Stomach (tissue), 9 donors: Measurements from ENCODE around the gene SYS1. TPM values are rescaled to one million over a fixed set of nuclear protein-coding genes. Genes with fewer than 3 reads are reported as not detected.
A peak's percentile ranks its signal among the peaks of the same experiment; 100 is the strongest.

Experiments used
- DNase-seq, 2 donors: peaks; one replicate each; pipeline versions ENCODE4 v3.0.0 to v3.0.0-alpha.2; 2013 to 2019
- H3K27ac ChIP-seq, 5 donors: fragments of 200-600 bp in 4 of 5; sonication (generic) in 4 of 5; one replicate each; pipeline ENCODE4 v1.5.1; 2013 to 2019; ENCODE audit warnings: mild to moderate bottlenecking in 1 of 5, moderate library complexity in 1 of 5
- H3K27me3 ChIP-seq, 3 donors: fragments of 200-600 bp; sonication (generic); one replicate each; pipeline ENCODE4 v1.5.1; 2017 to 2019; ENCODE audit warnings: mixed run types in 1 of 3
- H3K36me3 ChIP-seq, 4 donors: fragments of 200-600 bp; sonication (generic); 1 replicate in 3 of 4; 2 replicates in 1 of 4; pipeline ENCODE4 v1.5.1; 2016 to 2019
- H3K4me1 ChIP-seq, 4 donors: fragments of 200-600 bp; sonication (generic); one replicate each; pipeline ENCODE4 v1.5.1; 2016 to 2019
- H3K4me3 ChIP-seq, 4 donors: fragments of 200-600 bp; sonication (generic) in 3 of 4; one replicate each; pipeline ENCODE4 v1.5.1; 2016 to 2019; ENCODE audit warnings: mild to moderate bottlenecking in 1 of 4
- H3K9me3 ChIP-seq, 4 donors: fragments of 200-600 bp; sonication (generic); one replicate each; pipeline ENCODE4 v1.5.1; 2016 to 2019
- CTCF ChIP-seq, 7 experiments: fragments of 450-650 bp in 4 of 7; fragments of 200-600 bp in 3 of 7; sonication (generic) in 3 of 7; IDR thresholded peaks; one replicate each; pipeline ENCODE4 v1.5.1; 2016 to 2019; ENCODE audit warnings: antibody characterized with exemption in 7 of 7, control low read depth in 2 of 7, mild to moderate bottlenecking in 1 of 7
- EP300 ChIP-seq: sonication (generic); formaldehyde crosslinking; IDR thresholded peaks from one replicate; pipeline ENCODE4 v1.6.1; 2017; ENCODE audit warnings: antibody characterized with exemption
- POLR2A ChIP-seq, 4 donors: fragments of 450-650 bp; IDR thresholded peaks; one replicate each; pipeline ENCODE4 v1.6.1; 2016; ENCODE audit warnings: antibody characterized with exemption in 4 of 4, control low read depth in 2 of 4, mild to moderate bottlenecking in 1 of 4, moderate library complexity in 1 of 4
- POLR2AphosphoS5 ChIP-seq, 3 donors: sonication (generic); formaldehyde crosslinking; IDR thresholded peaks; one replicate each; pipeline ENCODE4 v1.6.1; 2016; ENCODE audit warnings: antibody characterized with exemption in 3 of 3
- WGBS, 5 donors: extraction: QIAGEN DNeasy Blood & Tissue Kit in 3 of 5; methylation state at CpG; one replicate each; pipeline versions ENCODE4 v1.1.5 to v1.1.7; 2013 to 2018; 5-methylcytosine and 5-hydroxymethylcytosine counted together
- intact Hi-C: fragments of 100-400 bp; cut with DNase I; formaldehyde crosslinking; loops from one replicate; pipeline ENCODE4 v1.15.1; 2023; ENCODE audit warnings: low total_unique reads
- polyA plus RNA-seq, 3 donors: library from polyadenylated mRNA; stranded (reverse); fragments of 200-250 nt; gene quantifications; one replicate each; pipeline ENCODE4 v1.2.3, GENCODE V29; 2013
- total RNA-seq, 5 donors: library from RNA; depleted of rRNA; stranded (reverse); fragments of >200 nt; gene quantifications; one replicate each; pipeline versions ENCODE4 v1.1.0 to v1.2.3, GENCODE V29; 2014 to 2016
- donor health status: healthy with polysubstance abuse.
- donor health status: Bipolar disorder and iron deficiency.
- donor health status: healthy.

The SYS1 gene
- total and polyA plus RNA-seq, 8 donors: 11.2 to 119 (median 21.5) TPM

- whole genome bisulfite sequencing, 5 donors: 32 to 40% (median 34%) methylated on average over 9 of the region's 9 CpGs
- Histone ChIP-seq H3K9me3 (no peaks in the 10 kb centered on the region), H3K27me3 (peaks cover 0 to 7% (median 0%) of the 10 kb centered on the region in 3 donors), H3K4me3 (peak overlapping the region; percentile 68 to 74 (median 70)), H3K27ac (peak overlapping the region; percentile 91 to 97 (median 95)), H3K36me3 (peaks cover 0 to 9% (median 3%) of the 10 kb centered on the region in 4 donors), H3K4me1 (peaks cover 65 to 85% (median 72%) of the 10 kb centered on the region in 4 donors)
- intact Hi-C loops: no loop called here
- peak; percentile 82 to 86 for DNase-seq
- TF ChIP-seq POLR2A (IDR thresholded peaks at IDR 0.05) (peak in 2 of 4 donors; percentile 39 to 42), EP300 (no peak), POLR2AphosphoS5 (IDR thresholded peaks at IDR 0.05) (peak in 2 of 3 donors; percentile 85 to 91), CTCF (IDR thresholded peaks at IDR 0.05) (no peak)
Measured at GRCh38 chr20:45345104-45345936, 17.6 kb upstream of the SYS1 start.

- Histone ChIP-seq H3K4me3 (peak overlapping the region; percentile 68 to 74 (median 70)), H3K9me3 (no peaks in the 10 kb centered on the region), H3K36me3 (no peaks in the 10 kb centered on the region), H3K4me1 (peaks cover 55 to 75% (median 62%) of the 10 kb centered on the region in 4 donors), H3K27ac (peak overlapping the region; percentile 91 to 97 (median 95)), H3K27me3 (peaks cover 0 to 7% (median 0%) of the 10 kb centered on the region in 3 donors)
- TF ChIP-seq CTCF (IDR thresholded peaks at IDR 0.05) (no peak), POLR2A (IDR thresholded peaks at IDR 0.05) (no peak), EP300 (no peak), POLR2AphosphoS5 (IDR thresholded peaks at IDR 0.05) (no peak)
- no peak for DNase-seq
- intact Hi-C loops: no loop called here
- 15 to 40% (median 31%) methylated on average over 3 of the region's 3 CpGs for WGBS, 5 donors
Measured at GRCh38 chr20:45346291-45346718, 16.7 kb upstream of the SYS1 start.

GRCh38 chr20:45346851-45347250 is 16.1 kb upstream of the SYS1 start:
- no peak for DNase-seq
- Histone ChIP-seq H3K27ac (peak overlapping the region; percentile 91 to 97 (median 95)), H3K4me1 (peaks cover 49 to 70% (median 57%) of the 10 kb centered on the region in 4 donors), H3K4me3 (peak overlapping the region; percentile 68 to 74 (median 70)), H3K9me3 (no peaks in the 10 kb centered on the region), H3K27me3 (peaks cover 0 to 7% (median 0%) of the 10 kb centered on the region in 3 donors), H3K36me3 (no peaks in the 10 kb centered on the region)
- WGBS, 5 donors: 23 to 46% (median 38%) methylated on average over 5 of the region's 5 CpGs
- intact Hi-C loops: no loop called here
- no peak for TF ChIP-seq POLR2AphosphoS5 (IDR thresholded peaks at IDR 0.05)
- no peak for TF ChIP-seq POLR2A (IDR thresholded peaks at IDR 0.05)
- no peak for TF ChIP-seq EP300
- no peak for TF ChIP-seq CTCF (IDR thresholded peaks at IDR 0.05)

- 9 to 49% (median 10%) methylated on average over 5 to 10 of the region's 10 CpGs for WGBS, 5 donors
- H3K9me3 ChIP-seq: no peaks in the 10 kb centered on the region
- peak overlapping the region; percentile 68 to 74 (median 70) for H3K4me3 ChIP-seq
- DNase-seq: peak in 1 of 2 donors; percentile 36
- TF ChIP-seq POLR2A (IDR thresholded peaks at IDR 0.05) (no peak), POLR2AphosphoS5 (IDR thresholded peaks at IDR 0.05) (no peak), EP300 (no peak), CTCF (IDR thresholded peaks at IDR 0.05) (no peak)
- peaks cover 46 to 64% (median 51%) of the 10 kb centered on the region in 4 donors for H3K4me1 ChIP-seq
- peak overlapping the region; percentile 91 to 97 (median 95) for H3K27ac ChIP-seq
- H3K27me3 ChIP-seq: peaks cover 0 to 7% (median 0%) of the 10 kb centered on the region in 3 donors
- intact Hi-C loops: no loop called here
- H3K36me3 ChIP-seq: no peaks in the 10 kb centered on the region
Measured at GRCh38 chr20:45347297-45347935, 15.5 kb upstream of the SYS1 start.
